Gastroesophageal sphincter (tissue), 4 donors: ENCODE measurements around the gene FAM83E. TPM values are rescaled to one million over a fixed set of nuclear protein-coding genes. Genes with fewer than 3 reads are reported as not detected.

ENCODE experiments used
- ATAC-seq: fragments of 150-250 bp; one replicate; pipeline ENCODE4 v1.9.1; 2016; ENCODE audit warnings: mild to moderate bottlenecking, moderate library complexity
- H3K27ac ChIP-seq, 4 donors: fragments of 200-600 bp; sonication (generic) in 3 of 4; 1 replicate in 3 of 4; 2 replicates in 1 of 4; pipeline ENCODE4 v1.5.1; 2016 to 2019
- H3K27me3 ChIP-seq: fragments of 200-600 bp; sonication (generic); one replicate; pipeline ENCODE4 v1.5.1; 2019
- H3K36me3 ChIP-seq, 2 donors: fragments of 200-600 bp; sonication (generic); one replicate each; pipeline ENCODE4 v1.5.1; 2019; ENCODE audit warnings: control low read depth in 1 of 2
- H3K4me1 ChIP-seq, 3 donors: fragments of 200-600 bp; sonication (generic); 1 replicate in 2 of 3; 2 replicates in 1 of 3; pipeline ENCODE4 v1.5.1; 2016 to 2019; ENCODE audit warnings: control low read depth in 2 of 3
- H3K4me3 ChIP-seq, 2 donors: fragments of 200-600 bp; sonication (generic); one replicate each; pipeline ENCODE4 v1.5.1; 2019; ENCODE audit warnings: mild to moderate bottlenecking in 1 of 2, moderate library complexity in 1 of 2
- H3K9me3 ChIP-seq, 3 donors: fragments of 200-600 bp; sonication (generic); one replicate each; pipeline ENCODE4 v1.5.1; 2017 to 2019; ENCODE audit warnings: control low read depth in 2 of 3
- CTCF ChIP-seq, 4 experiments: fragments of 200-600 bp in 2 of 4; fragments of 450-650 bp in 2 of 4; sonication (generic) in 1 of 4; IDR thresholded peaks; one replicate each; pipeline ENCODE4 v1.5.1; 2017 to 2019; ENCODE audit warnings: antibody characterized with exemption in 4 of 4, mild to moderate bottlenecking in 2 of 4, moderate library complexity in 2 of 4
- EP300 ChIP-seq: sonication (generic); formaldehyde crosslinking; IDR thresholded peaks from one replicate; pipeline ENCODE4 v1.6.1; 2017; ENCODE audit warnings: antibody characterized with exemption, mild to moderate bottlenecking
- POLR2A ChIP-seq, 2 donors: fragments of 450-650 bp; IDR thresholded peaks; one replicate each; pipeline ENCODE4 v1.6.1; 2017; ENCODE audit warnings: antibody characterized with exemption in 2 of 2, mild to moderate bottlenecking in 2 of 2, moderate library complexity in 1 of 2
- POLR2AphosphoS5 ChIP-seq: sonication (generic); formaldehyde crosslinking; IDR thresholded peaks from one replicate; pipeline ENCODE4 v1.6.1; 2017; ENCODE audit warnings: antibody characterized with exemption
- WGBS, 2 donors: methylation state at CpG; one replicate each; pipeline ENCODE4 v1.1.5; 2018; ENCODE audit warnings: low coverage in 1 of 2; 5-methylcytosine and 5-hydroxymethylcytosine counted together
- total RNA-seq, 4 donors: library from RNA; depleted of rRNA; stranded (reverse); fragments of >200 nt; gene quantifications; one replicate each; pipeline ENCODE4 v1.1.0, GENCODE V29; 2016

The FAM83E gene
- total RNA-seq, 4 donors from 2014 or later: 1.5 TPM; not detected in 3

- H3K4me1 ChIP-seq: peaks cover 2 to 89% (median 30%) of the 10 kb centered on the region in 3 donors
- 49 to 100% methylated on average over 1 to 2 of the region's 6 CpGs for whole genome bisulfite sequencing, 2 donors
Observed at GRCh38 chr19:48619692-48620585, 5.1 kb upstream of the FAM83E start.

GRCh38 chr19:48618916-48619691 lies 4.2 kb upstream of the FAM83E start, which contains the start of the genes RPL18 and SPHK2:
Gene RPL18, minus strand, starts transcription at chr19:48619178. Its CDS starts 35 bp downstream, at chr19:48619143.
Gene SPHK2, plus strand, starts transcription at chr19:48619506. Its CDS starts 1,009 bp downstream, at chr19:48620515.
- no peaks in the 10 kb centered on the region for H3K9me3 ChIP-seq
- H3K36me3 ChIP-seq: peaks cover 0 to 47% of the 10 kb centered on the region in 2 donors
- WGBS, 2 donors: no CpG with 5 or more reads among the region's 69 CpGs
- peak within 1 kb of the TSS; percentile 89 to 98 (median 92) for H3K27ac ChIP-seq
- H3K4me3 ChIP-seq: peak within 1 kb of the TSS; percentile 64 to 85
- H3K4me1 ChIP-seq: peaks cover 2 to 87% (median 24%) of the 10 kb centered on the region in 3 donors
- peak; percentile 93 for ATAC-seq
- no peaks in the 10 kb centered on the region for H3K27me3 ChIP-seq
- TF ChIP-seq CTCF (IDR thresholded peaks at IDR 0.05) (no peak), POLR2AphosphoS5 (peak; percentile 97), EP300 (no peak), POLR2A (IDR thresholded peaks at IDR 0.05) (peak; percentile 89 to 94)

More at GRCh38 chr19:48619692-48620585, 5.1 kb upstream of the FAM83E start:
- TF ChIP-seq CTCF (IDR thresholded peaks at IDR 0.05) (peak in 1 of 4 experiments; percentile 29), POLR2A (IDR thresholded peaks at IDR 0.05) (no peak)
- peak overlapping the region; percentile 89 to 98 (median 92) for H3K27ac ChIP-seq
- no peak for ATAC-seq
- H3K36me3 ChIP-seq: peaks cover 0 to 40% of the 10 kb centered on the region in 2 donors
- H3K27me3 ChIP-seq: no peaks in the 10 kb centered on the region
- H3K9me3 ChIP-seq: no peaks in the 10 kb centered on the region
- peak overlapping the region; percentile 43 to 85 for H3K4me3 ChIP-seq

- Histone ChIP-seq H3K9me3 (no peaks in the 10 kb centered on the region), H3K36me3 (peaks cover 0 to 47% of the 10 kb centered on the region in 2 donors), H3K4me1 (peaks cover 2 to 81% (median 20%) of the 10 kb centered on the region in 3 donors), H3K27me3 (no peaks in the 10 kb centered on the region), H3K4me3 (peak overlapping the region; percentile 64 to 85), H3K27ac (peak overlapping the region; percentile 80 to 98 (median 90))
- TF ChIP-seq POLR2A (IDR thresholded peaks at IDR 0.05) (no peak), CTCF (IDR thresholded peaks at IDR 0.05) (no peak), EP300 (no peak), POLR2AphosphoS5 (no peak)
- no peak for ATAC-seq
- 2% methylated on average over 8 to 15 of the region's 18 CpGs for WGBS, 2 donors
Observed at GRCh38 chr19:48618278-48618915, 3.5 kb upstream of the FAM83E start.

DNA sequence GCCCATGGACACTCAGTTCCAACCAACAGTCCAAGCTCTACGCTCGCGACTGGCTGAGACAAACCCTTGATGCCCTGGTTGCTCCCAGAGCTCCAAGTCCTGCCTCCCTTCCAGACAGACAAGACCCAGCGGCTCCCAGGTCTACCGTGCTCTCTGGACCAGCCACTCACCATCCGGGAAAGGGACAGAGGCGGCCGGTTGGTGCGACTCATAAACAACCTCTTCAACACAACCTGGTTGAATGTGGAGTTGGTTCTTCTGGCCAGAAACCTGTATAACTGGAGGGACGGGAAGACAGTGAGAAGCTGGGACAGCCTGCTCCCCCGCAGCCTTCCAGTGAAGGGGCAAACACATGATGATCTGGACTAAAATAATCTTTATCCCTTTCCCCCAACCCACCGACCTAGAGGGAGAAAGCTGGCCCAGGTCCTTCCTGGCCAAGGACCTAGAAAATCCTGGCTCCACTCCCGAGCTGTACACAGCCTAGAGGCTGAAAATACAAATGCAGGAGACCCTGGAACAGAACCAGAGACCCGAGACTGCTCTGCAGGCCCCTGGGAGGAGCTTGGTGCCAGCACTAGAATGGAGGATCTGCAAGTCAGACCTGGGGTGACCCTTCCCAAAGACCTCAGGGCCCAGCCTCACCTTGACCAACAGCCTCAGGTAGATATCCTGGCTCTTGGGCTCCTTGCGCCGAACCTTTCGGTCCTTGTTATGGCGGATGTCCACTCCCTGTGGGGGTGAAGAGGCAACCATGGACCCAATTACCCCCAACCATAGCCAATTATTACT lies 2.5 kb upstream of the FAM83E start:
- TF ChIP-seq CTCF (IDR thresholded peaks at IDR 0.05) (no peak), POLR2A (IDR thresholded peaks at IDR 0.05) (no peak), POLR2AphosphoS5 (no peak), EP300 (no peak)
- Histone ChIP-seq H3K9me3 (no peaks in the 10 kb centered on the region), H3K36me3 (peaks cover 0 to 47% of the 10 kb centered on the region in 2 donors), H3K27ac (peak overlapping the region in 3 of 4 donors; percentile 89 to 98 (median 91)), H3K27me3 (no peaks in the 10 kb centered on the region), H3K4me1 (peaks cover 2 to 71% (median 14%) of the 10 kb centered on the region in 3 donors), H3K4me3 (peak overlapping the region in 1 of 2 donors; percentile 85)
- WGBS, 2 donors: 50% methylated on average over 2 of the region's 18 CpGs; no CpG with 5 or more reads in 1 of the 2 donors
- ATAC-seq: no peak
